Measurements from ENCODE around the gene TALDO1. TPM values are rescaled to one million over a fixed set of nuclear protein-coding genes. Genes with fewer than 3 reads are reported as not detected.
A peak's percentile ranks its signal among the peaks of the same experiment; 100 is the strongest.

The TALDO1 gene
- 100 to 1,000 TPM; 107 to 121 TPM for total RNA-seq
- long read RNA-seq, transcript TALDO1-201 (8 exons, 1,346 nt), result major isoform, 90 of 93 reads
- long read RNA-seq, partial matches to known transcripts, result 2 of 93 reads
- long read RNA-seq, other reads (novel, unspliced or antisense), result 0 of 93 reads

DNA sequence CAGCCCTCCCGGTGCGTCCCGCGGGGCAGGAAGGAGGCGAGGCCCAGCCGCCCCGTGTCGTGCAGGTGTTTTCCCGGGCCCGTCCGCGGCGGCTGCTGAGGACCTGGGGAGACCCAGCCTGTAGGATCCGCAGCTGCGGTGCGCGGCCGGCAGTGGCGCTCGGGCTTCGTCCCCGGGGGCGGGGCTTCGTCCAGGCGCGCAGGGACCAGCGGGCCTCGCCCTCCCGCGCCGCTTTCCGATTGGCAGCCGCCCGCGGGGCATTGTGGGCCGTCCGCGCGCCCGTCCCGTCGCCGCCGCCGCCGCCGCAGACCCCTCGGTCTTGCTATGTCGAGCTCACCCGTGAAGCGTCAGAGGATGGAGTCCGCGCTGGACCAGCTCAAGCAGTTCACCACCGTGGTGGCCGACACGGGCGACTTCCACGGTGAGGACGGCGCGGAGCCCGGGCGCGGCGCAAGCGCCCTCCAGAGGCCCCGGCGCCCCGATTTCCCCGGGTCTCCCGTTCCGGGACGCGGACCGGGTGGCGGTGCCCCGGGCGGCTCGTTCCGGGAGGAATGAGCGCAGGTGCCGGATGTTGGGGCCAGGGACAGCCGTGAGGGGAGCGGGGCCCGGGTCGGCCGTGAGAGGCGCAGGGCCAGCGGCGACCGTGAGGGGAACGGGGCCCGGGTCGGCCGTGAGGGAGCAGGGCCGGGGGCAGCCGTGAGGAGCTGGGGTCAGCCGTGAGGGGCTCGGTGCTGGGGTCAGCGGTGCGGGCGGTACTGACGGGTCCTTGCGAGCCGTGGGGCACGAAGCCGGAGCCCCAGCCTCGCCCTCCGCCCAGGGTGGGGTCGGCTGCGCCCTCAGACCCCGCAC, at the start of gene TALDO1:
Gene TALDO1 (plus strand): TSS at position 307 of the 849 bp plus-strand sequence. CDS start 18 bp downstream, at position 325.
- peak; percentile 93 for DNase-seq
- intact Hi-C loops (cut with DNase I), result no loop called here
- peak; percentile 98 to 99 for ATAC-seq

GRCh38 chr11:697811-698311, 49.4 kb upstream of the TALDO1 start:
- DNase-seq, result no peak
- intact Hi-C loops (cut with DNase I), result no loop called here
- ATAC-seq, result no peak

- no peak for ATAC-seq
Measured at GRCh38 chr11:698493-699115, 48.7 kb upstream of the TALDO1 start.

DNA sequence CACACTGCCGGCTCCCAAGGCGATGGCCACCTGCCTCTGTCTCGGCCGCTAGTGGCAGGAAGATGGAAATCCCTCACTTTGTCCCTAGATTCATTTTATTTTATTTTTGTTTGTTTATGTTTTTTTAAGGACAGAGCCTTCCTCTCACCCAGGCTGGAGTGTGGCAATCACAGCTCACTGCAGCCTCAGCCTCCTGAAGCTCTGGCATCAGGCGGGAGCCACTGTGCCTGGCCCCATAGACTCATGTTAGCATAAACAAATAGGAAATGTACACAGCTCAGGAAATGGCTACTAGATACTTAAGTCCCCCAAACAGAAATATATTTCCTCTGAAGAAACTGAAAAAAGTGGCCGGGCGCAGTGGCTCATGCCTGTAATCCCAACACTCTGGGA, 48.2 kb upstream of the TALDO1 start:
- ATAC-seq (no peak), DNase-seq (no peak)
- intact Hi-C loops (cut with DNase I), result no loop called here

More at GRCh38 chr11:698493-699115, 48.7 kb upstream of the TALDO1 start:
- intact Hi-C loops (cut with DNase I), result no loop called here
- no peak for DNase-seq

DNA sequence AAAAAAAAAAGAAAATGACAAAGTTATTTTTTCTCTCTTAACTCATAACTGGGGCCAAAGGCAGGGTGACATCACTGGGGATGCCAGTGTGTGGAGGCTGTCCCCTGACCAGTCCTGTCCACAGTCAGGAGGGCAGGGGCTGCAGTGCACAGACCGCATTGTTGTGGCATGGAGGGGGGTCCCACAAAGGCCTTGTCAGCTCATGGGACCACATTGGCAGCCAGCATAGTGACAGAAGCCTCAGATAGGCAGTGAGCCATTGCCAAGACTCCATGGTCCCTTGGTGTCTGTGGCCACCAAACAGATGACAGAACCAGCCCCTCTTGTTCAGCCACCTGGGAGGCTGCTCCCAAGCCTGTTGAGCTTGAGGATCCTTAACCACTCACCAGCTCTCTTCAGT, 47.5 kb upstream of the TALDO1 start:
- ATAC-seq (no peak), DNase-seq (no peak)
- intact Hi-C loops (cut with DNase I), result no loop called here

GRCh38 chr11:701741-702461, 45.4 kb upstream of the TALDO1 start:
- DNase-seq (no peak), ATAC-seq (no peak)
- intact Hi-C loops (cut with DNase I), result no loop called here

- intact Hi-C loops (cut with DNase I), result no loop called here
- no peak for DNase-seq
- ATAC-seq, result peak in 1 of 2 donors; percentile 8
Measured at GRCh38 chr11:702462-703461, 44.5 kb upstream of the TALDO1 start.

GRCh38 chr11:703506-703905, 43.8 kb upstream of the TALDO1 start:
- intact Hi-C loops (cut with DNase I), result no loop called here
- ATAC-seq, result no peak
- DNase-seq, result no peak

DNA sequence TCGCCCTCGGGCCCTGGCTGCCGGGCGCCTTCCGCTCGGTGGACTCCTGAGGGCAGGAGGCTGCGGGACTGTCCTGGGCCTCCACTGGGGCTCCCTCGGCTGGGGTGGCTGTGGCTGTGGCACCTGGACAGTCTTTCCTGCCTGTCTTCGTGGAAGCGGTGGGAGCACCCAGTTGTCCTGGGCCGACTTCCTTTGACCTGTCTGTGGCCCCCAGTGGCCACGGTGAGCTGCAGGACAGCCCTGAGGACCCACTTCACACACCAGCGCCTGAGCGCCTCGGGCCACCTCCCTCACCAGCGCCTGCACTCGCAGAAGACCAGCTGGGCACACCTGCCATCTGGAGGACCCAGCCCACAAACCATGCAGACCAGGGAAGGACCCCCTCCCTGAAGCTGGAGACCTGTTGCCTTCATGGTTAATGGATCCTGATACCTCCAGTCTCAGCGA, 43.0 kb upstream of the TALDO1 start:
- no peak for DNase-seq
- intact Hi-C loops (cut with DNase I), result no loop called here
- ATAC-seq, result no peak

GRCh38 chr11:704781-705645, 42.3 kb upstream of the TALDO1 start:
- DNase-seq, result no peak
- ATAC-seq, result peak in 1 of 2 donors; percentile 3
- intact Hi-C loops (cut with DNase I), result no loop called here

GRCh38 chr11:705646-706438, 41.4 kb upstream of the TALDO1 start, which contains the start of gene EPS8L2:
Gene EPS8L2 (plus strand): TSS chr11:706231. CDS start chr11:709408, 3,177 bp downstream.
- ATAC-seq (peak; percentile 11 to 31), DNase-seq (no peak)
- intact Hi-C loops (cut with DNase I), result no loop called here

- DNase-seq, result peak; percentile 53
- ATAC-seq, result peak; percentile 23 to 67
- intact Hi-C loops (cut with DNase I), result no loop called here
Measured at GRCh38 chr11:706439-706956, 40.8 kb upstream of the TALDO1 start.

GRCh38 chr11:706957-707816, 40.1 kb upstream of the TALDO1 start:
- intact Hi-C loops (cut with DNase I), result no loop called here
- peak; percentile 40 to 53 for ATAC-seq
- DNase-seq, result no peak

- DNase-seq (no peak), ATAC-seq (no peak)
- intact Hi-C loops (cut with DNase I), result no loop called here
Measured at GRCh38 chr11:707817-708420, 39.3 kb upstream of the TALDO1 start.

DNA sequence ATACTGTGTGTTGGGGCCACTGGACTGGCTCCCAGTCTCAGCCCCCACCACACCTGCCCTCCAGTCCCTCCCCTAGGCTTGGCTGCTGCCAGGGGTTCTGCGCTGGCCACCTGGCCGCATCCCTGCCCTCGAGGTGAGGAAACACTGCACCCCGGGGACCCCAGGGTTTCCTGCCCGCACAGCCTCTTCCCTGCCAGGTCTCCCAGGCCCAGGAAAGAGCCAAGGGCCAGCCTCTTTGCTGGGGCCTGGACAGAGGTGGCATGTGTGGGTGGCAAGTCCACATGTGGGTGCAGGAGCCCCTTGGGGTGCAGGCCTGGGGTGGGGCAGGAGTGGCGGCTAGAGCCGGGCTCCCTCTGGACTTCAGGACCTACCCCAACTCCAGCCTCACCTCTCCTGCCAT, 38.8 kb upstream of the TALDO1 start:
- intact Hi-C loops (cut with DNase I), result no loop called here
- DNase-seq (no peak), ATAC-seq (no peak)
